Transverse colon (tissue), 4 donors: Measurements from ENCODE around the gene POLR2J. TPM values are rescaled to one million over a fixed set of nuclear protein-coding genes. Genes with fewer than 3 reads are reported as not detected.
"Not testable (repeated sequence)": the region's sequence is repeated elsewhere in the genome, so short reads cannot be mapped to it uniquely, and the experiment has no call there.

Experiments
- DNase-seq: peaks from one replicate; pipeline ENCODE4 v3.0.0-alpha.2; 2019
- H3K27ac ChIP-seq, 4 donors: fragments of 200-600 bp; sonication (generic); 2 replicates each; pipeline ENCODE4 v1.5.1; 2016 to 2018; ENCODE audit warnings: inconsistent platforms in 4 of 4
- H3K27me3 ChIP-seq: fragments of 200-600 bp; sonication (generic); 2 replicates; pipeline ENCODE4 v1.5.1; 2017; ENCODE audit warnings: inconsistent platforms
- H3K36me3 ChIP-seq, 4 donors: fragments of 200-600 bp; sonication (generic); 2 replicates each; pipeline ENCODE4 v1.5.1; 2017 to 2019; ENCODE audit warnings: inconsistent platforms in 4 of 4
- H3K4me1 ChIP-seq, 4 donors: fragments of 200-600 bp; sonication (generic); 2 replicates each; pipeline ENCODE4 v1.5.1; 2017 to 2020; ENCODE audit warnings: inconsistent platforms in 4 of 4
- H3K4me3 ChIP-seq, 4 donors: fragments of 200-600 bp; sonication (generic); 1 replicate in 1 of 4; 2 replicates in 3 of 4; pipeline versions ENCODE4 v1.5.1 to v1.6.1; 2017 to 2019; ENCODE audit warnings: inconsistent platforms in 4 of 4
- H3K9me3 ChIP-seq, 2 donors: fragments of 200-600 bp; sonication (generic); 2 replicates each; pipeline ENCODE4 v1.5.1; 2017 to 2019; ENCODE audit warnings: inconsistent platforms in 2 of 2
- WGBS, 2 donors: methylation state at CpG; one replicate each; pipeline ENCODE4 v1.1.5; 2018; ENCODE audit warnings: low coverage in 1 of 2; 5-methylcytosine and 5-hydroxymethylcytosine counted together
- in situ Hi-C, 4 donors: fragments of 200-750 bp; cut with MboI; loops; one replicate each; pipeline versions ENCODE4 v1.15.0 to v1.15.1; 2017; ENCODE audit warnings: low sequenced_read_pairs in 3 of 4, low pct_ligation_motif_present in 1 of 4, low pct_unique_long_range_greater_than_20kb in 1 of 4
- intact Hi-C: fragments of 100-400 bp; cut with DNase I; formaldehyde crosslinking; loops from one replicate; pipeline ENCODE4 v1.15.1; 2023; ENCODE audit warnings: low total_unique reads
- total RNA-seq, 4 donors: library from RNA; depleted of rRNA; stranded (reverse); fragments of >200 nt; gene quantifications; one replicate each; pipeline ENCODE4 v1.1.0, GENCODE V29; 2016

The POLR2J gene
- total RNA-seq, 4 donors from 2014 or later: 5.4 to 30.3 (median 15.0) TPM

- intact Hi-C loops, in situ Hi-C loops, H3K4me1 ChIP-seq, H3K36me3 ChIP-seq, H3K4me3 ChIP-seq, H3K27me3 ChIP-seq, DNase-seq, H3K27ac ChIP-seq, H3K9me3 ChIP-seq: not testable (repeated sequence)
- no CpG with 5 or more reads among the region's 15 CpGs for WGBS, 2 donors
These were observed 36.4 kb upstream of the POLR2J start for GRCh38 chr7:102514881-102515721.

GRCh38 chr7:102512642-102513221 lies 34.0 kb upstream of the POLR2J start:
- H3K9me3 ChIP-seq, H3K27me3 ChIP-seq, in situ Hi-C loops, intact Hi-C loops, H3K36me3 ChIP-seq, H3K4me1 ChIP-seq: not testable (repeated sequence)
- Histone ChIP-seq H3K27ac (peak overlapping the region; percentile 32 to 85 (median 72)), H3K4me3 (peak overlapping the region in 1 of 4 donors; percentile 1)
- WGBS, 2 donors: 47% methylated on average over 5 of the region's 5 CpGs; no CpG with 5 or more reads in 1 of the 2 donors
- peak; percentile 8 for DNase-seq

GRCh38 chr7:102511860-102512522 lies 33.3 kb upstream of the POLR2J start:
- H3K4me3 ChIP-seq, DNase-seq, H3K36me3 ChIP-seq, H3K4me1 ChIP-seq, H3K9me3 ChIP-seq, intact Hi-C loops, H3K27me3 ChIP-seq, H3K27ac ChIP-seq, in situ Hi-C loops: not testable (repeated sequence)
- no CpG with 5 or more reads among the region's 30 CpGs for WGBS, 2 donors

- intact Hi-C loops, H3K9me3 ChIP-seq, H3K4me3 ChIP-seq, H3K36me3 ChIP-seq, in situ Hi-C loops, H3K4me1 ChIP-seq, H3K27me3 ChIP-seq, H3K27ac ChIP-seq, DNase-seq: not testable (repeated sequence)
- WGBS, 2 donors: 78% methylated on average over 4 of the region's 8 CpGs; no CpG with 5 or more reads in 1 of the 2 donors
These were observed 31.9 kb upstream of the POLR2J start for GRCh38 chr7:102510575-102510974.

- H3K4me1 ChIP-seq, H3K4me3 ChIP-seq, in situ Hi-C loops, H3K9me3 ChIP-seq, H3K27ac ChIP-seq, H3K27me3 ChIP-seq, intact Hi-C loops, H3K36me3 ChIP-seq: not testable (repeated sequence)
- 100% methylated on average over 2 of the region's 8 CpGs; no CpG with 5 or more reads in 1 of the 2 donors for WGBS, 2 donors
- DNase-seq: peak; percentile 6
These were observed 28.8 kb upstream of the POLR2J start for GRCh38 chr7:102507410-102508088.

GRCh38 chr7:102505298-102506185 lies 26.8 kb upstream of the POLR2J start:
- in situ Hi-C loops, H3K36me3 ChIP-seq, H3K27me3 ChIP-seq, H3K4me3 ChIP-seq, H3K27ac ChIP-seq, H3K9me3 ChIP-seq, intact Hi-C loops, H3K4me1 ChIP-seq: not testable (repeated sequence)
- 83% methylated on average over 5 of the region's 24 CpGs; no CpG with 5 or more reads in 1 of the 2 donors for WGBS, 2 donors
- DNase-seq: peak; percentile 5

GRCh38 chr7:102503141-102503540 lies 24.4 kb upstream of the POLR2J start:
- no CpG with 5 or more reads among the region's 12 CpGs for WGBS, 2 donors
- intact Hi-C loops, H3K4me1 ChIP-seq, H3K27ac ChIP-seq, H3K9me3 ChIP-seq, H3K36me3 ChIP-seq, DNase-seq, H3K27me3 ChIP-seq, H3K4me3 ChIP-seq, in situ Hi-C loops: not testable (repeated sequence)

GRCh38 chr7:102498321-102498720 lies 19.6 kb upstream of the POLR2J start:
- H3K27ac ChIP-seq, intact Hi-C loops, DNase-seq, H3K27me3 ChIP-seq, H3K36me3 ChIP-seq, in situ Hi-C loops, H3K9me3 ChIP-seq, H3K4me1 ChIP-seq, H3K4me3 ChIP-seq: not testable (repeated sequence)
- WGBS, 2 donors: 96% methylated on average over 9 of the region's 16 CpGs; no CpG with 5 or more reads in 1 of the 2 donors

GRCh38 chr7:102497308-102497707 lies 18.6 kb upstream of the POLR2J start:
- H3K27ac ChIP-seq, intact Hi-C loops, H3K9me3 ChIP-seq, in situ Hi-C loops, H3K4me3 ChIP-seq, H3K36me3 ChIP-seq, H3K27me3 ChIP-seq, H3K4me1 ChIP-seq, DNase-seq: not testable (repeated sequence)
- 86% methylated on average over 1 of the region's 5 CpGs; no CpG with 5 or more reads in 1 of the 2 donors for WGBS, 2 donors
